Measurements from ENCODE around the gene CPEB3. TPM values are rescaled to one million over a fixed set of nuclear protein-coding genes. Genes with fewer than 3 reads are reported as not detected.

Gene CPEB3
- total and polyA plus RNA-seq, 8 donors, result 2.1 to 7.0 (median 4.4) TPM

DNA sequence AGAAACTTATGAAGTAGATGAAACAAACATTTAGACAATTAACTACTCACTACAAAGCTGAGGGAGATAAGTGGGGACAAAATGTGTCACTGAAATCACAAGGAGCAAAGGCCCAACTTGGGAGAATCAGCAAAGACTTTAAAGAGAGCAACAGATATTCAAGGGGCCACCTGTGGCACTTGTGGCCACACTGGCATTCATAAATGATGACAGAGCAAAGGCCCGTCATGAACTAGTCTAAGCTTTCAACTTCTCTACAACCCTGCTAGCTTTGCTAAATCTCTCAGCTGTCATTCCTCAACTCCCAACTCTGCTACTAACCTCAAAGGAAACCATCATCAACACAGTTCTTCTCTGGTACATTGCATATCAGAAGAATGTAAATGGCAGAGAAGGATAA is 178.4 kb downstream of the CPEB3 start:
- Histone ChIP-seq H3K27me3 (no peaks in the 10 kb centered on the region), H3K4me1 (peaks cover 21 to 44% (median 27%) of the 10 kb centered on the region in 3 donors), H3K27ac (no peak overlapping the region), H3K9me3 (no peaks in the 10 kb centered on the region), H3K36me3 (no peaks in the 10 kb centered on the region), H3K4me3 (no peak overlapping the region)
- 89 to 96% methylated on average over 1 of the region's 1 CpG for WGBS, 2 donors
- DNase-seq (no peak), ATAC-seq (no peak), FAIRE-seq (no peak)
- intact Hi-C loops (cut with DNase I), result no loop called here
- TF ChIP-seq CTCF (IDR thresholded peaks at IDR 0.05), result no peak

GRCh38 chr10:92111336-92111939 is 179.4 kb downstream of the CPEB3 start:
- Histone ChIP-seq H3K9me3 (no peaks in the 10 kb centered on the region), H3K27me3 (no peaks in the 10 kb centered on the region), H3K4me1 (peaks cover 21 to 47% (median 27%) of the 10 kb centered on the region in 3 donors), H3K36me3 (no peaks in the 10 kb centered on the region), H3K4me3 (no peak overlapping the region), H3K27ac (peak overlapping the region in 3 of 4 donors; percentile 9 to 42 (median 12))
- ATAC-seq (peak in 2 of 4 donors; percentile 5 to 21), DNase-seq (no peak), FAIRE-seq (no peak)
- intact Hi-C loops (cut with DNase I), result no loop called here
- TF ChIP-seq CTCF (IDR thresholded peaks at IDR 0.05), result no peak

DNA sequence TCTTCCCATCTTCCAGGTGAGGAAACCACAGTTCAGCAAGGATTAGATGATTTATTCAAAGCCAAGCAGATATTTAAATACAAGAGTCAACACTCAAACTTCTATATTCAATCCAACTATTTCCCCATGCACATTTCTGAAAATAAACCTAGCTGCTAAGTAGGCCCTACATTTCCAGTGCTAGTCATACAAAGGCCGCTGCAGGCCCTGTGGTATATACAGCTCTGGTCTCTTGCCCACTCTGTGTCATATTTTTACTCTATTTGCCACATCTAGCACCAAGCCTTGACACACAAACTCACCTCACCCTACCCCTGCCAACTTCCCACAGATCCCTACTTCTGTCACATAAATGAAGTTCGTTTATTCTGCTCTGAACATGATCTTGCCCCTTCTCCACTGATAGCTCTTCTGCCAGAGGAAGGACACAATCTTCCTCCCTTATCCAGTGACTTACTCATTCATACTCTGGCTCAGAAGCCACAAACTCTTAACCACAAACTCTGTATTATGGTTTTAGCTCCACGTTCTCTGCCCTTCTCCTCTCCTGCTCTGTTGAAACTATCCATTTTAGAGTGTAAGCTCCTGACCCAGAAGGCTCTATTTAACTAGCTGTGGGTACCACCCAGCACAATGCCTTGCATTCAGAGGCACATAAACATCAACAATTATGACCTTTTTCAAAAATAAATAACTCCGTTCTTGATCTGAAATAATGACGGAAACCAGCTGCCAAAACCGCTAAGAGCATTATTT is 180.7 kb downstream of the CPEB3 start:
- Histone ChIP-seq H3K4me3 (no peak overlapping the region), H3K9me3 (no peaks in the 10 kb centered on the region), H3K36me3 (no peaks in the 10 kb centered on the region), H3K27ac (peak overlapping the region in 2 of 4 donors; percentile 12 to 42), H3K27me3 (no peaks in the 10 kb centered on the region), H3K4me1 (peaks cover 21 to 43% (median 22%) of the 10 kb centered on the region in 3 donors)
- ATAC-seq, result no peak
- intact Hi-C loops (cut with DNase I), result no loop called here
- no peak for FAIRE-seq
- TF ChIP-seq CTCF (IDR thresholded peaks at IDR 0.05), result no peak
- DNase-seq, result no peak
- WGBS, 2 donors, result 64 to 69% methylated on average over 6 of the region's 6 CpGs

- H3K27ac ChIP-seq, result no peak overlapping the region
- H3K9me3 ChIP-seq, result no peaks in the 10 kb centered on the region
- H3K4me3 ChIP-seq, result no peak overlapping the region
- ATAC-seq (no peak), FAIRE-seq (no peak), DNase-seq (no peak)
- peaks cover 10 to 37% (median 14%) of the 10 kb centered on the region in 3 donors for H3K4me1 ChIP-seq
- TF ChIP-seq CTCF (IDR thresholded peaks at IDR 0.05), result no peak
- no peaks in the 10 kb centered on the region for H3K27me3 ChIP-seq
- intact Hi-C loops (cut with DNase I), result no loop called here
- H3K36me3 ChIP-seq, result no peaks in the 10 kb centered on the region
- 90 to 95% methylated on average over 2 of the region's 2 CpGs for WGBS, 2 donors
These were observed 182.1 kb downstream of the CPEB3 start for GRCh38 chr10:92108747-92109146.

GRCh38 chr10:92108120-92108519 is 182.8 kb downstream of the CPEB3 start:
- FAIRE-seq, result no peak
- no peak for DNase-seq
- Histone ChIP-seq H3K9me3 (no peaks in the 10 kb centered on the region), H3K27ac (no peak overlapping the region), H3K36me3 (no peaks in the 10 kb centered on the region), H3K4me3 (no peak overlapping the region), H3K4me1 (peaks cover 8 to 32% (median 9%) of the 10 kb centered on the region in 3 donors), H3K27me3 (no peaks in the 10 kb centered on the region)
- ATAC-seq, result no peak
- TF ChIP-seq CTCF (IDR thresholded peaks at IDR 0.05), result no peak
- intact Hi-C loops (cut with DNase I), result no loop called here

Data from pancreas (tissue), 10 donors.